DOHH2 (cell line): ENCODE data around the gene PTBP3.

Experiments
- EZH2phosphoT487 ChIP-seq: fragments of 200-600 bp; sonication (generic); IDR thresholded peaks from 2 replicates; pipeline ENCODE4 v1.6.1; 2017; ENCODE audit warnings: borderline replicate concordance, mild to moderate bottlenecking, antibody characterized with exemption, low read length, moderate library complexity, mixed read lengths
- TF ChIP-seq, protein P1 (sequence below): fragments of 200-600 bp; sonication (generic); IDR thresholded peaks from one replicate; pipeline ENCODE4 v1.5.1; 2014; ENCODE audit warnings: antibody characterized with exemption, mild to moderate bottlenecking, low read depth, low read length; ENCODE audit not compliant: poor library complexity, severe bottlenecking

DNA sequence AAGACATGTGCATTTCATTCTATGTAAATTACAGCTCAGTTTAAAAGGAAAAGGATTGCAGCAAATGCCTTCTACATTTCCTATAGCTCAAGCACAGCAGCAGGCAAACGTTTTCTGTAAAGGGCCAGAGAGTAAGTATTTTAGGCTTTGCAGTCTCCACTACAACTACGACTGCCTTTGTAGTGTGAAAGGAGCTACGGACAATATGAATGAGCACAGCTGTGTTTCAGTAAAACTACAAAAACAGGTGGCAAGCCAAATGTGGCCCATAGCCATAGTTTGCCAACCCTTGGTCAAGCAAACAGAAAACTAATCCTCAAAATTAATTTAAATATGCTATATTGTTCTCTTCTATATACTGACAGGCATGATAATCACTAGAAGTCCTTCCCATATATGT is 7.2 kb downstream of the PTBP3 start:
- TF ChIP-seq, protein P1, sequence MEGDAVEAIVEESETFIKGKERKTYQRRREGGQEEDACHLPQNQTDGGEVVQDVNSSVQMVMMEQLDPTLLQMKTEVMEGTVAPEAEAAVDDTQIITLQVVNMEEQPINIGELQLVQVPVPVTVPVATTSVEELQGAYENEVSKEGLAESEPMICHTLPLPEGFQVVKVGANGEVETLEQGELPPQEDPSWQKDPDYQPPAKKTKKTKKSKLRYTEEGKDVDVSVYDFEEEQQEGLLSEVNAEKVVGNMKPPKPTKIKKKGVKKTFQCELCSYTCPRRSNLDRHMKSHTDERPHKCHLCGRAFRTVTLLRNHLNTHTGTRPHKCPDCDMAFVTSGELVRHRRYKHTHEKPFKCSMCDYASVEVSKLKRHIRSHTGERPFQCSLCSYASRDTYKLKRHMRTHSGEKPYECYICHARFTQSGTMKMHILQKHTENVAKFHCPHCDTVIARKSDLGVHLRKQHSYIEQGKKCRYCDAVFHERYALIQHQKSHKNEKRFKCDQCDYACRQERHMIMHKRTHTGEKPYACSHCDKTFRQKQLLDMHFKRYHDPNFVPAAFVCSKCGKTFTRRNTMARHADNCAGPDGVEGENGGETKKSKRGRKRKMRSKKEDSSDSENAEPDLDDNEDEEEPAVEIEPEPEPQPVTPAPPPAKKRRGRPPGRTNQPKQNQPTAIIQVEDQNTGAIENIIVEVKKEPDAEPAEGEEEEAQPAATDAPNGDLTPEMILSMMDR = no peak
- TF ChIP-seq EZH2phosphoT487 = no peak
